ENCODE data around the gene TOR4A.

The TOR4A gene

GRCh38 chr9:137301081-137301947 is 23.8 kb downstream of the TOR4A start:
- Histone ChIP-seq H3K36me3 (ENCODE audit: control insufficient read depth, insufficient read depth, low read length) (no peaks in the 10 kb centered on the region), H3K4me3 (ENCODE audit: low read depth, low read length) (peak overlapping the region; percentile 37), H3K9me3 (ENCODE audit: control insufficient read depth, low read length) (no peaks in the 10 kb centered on the region), H3K4me2 (ENCODE audit: low read length) (peak overlapping the region; percentile 68), H2AFZ (peak overlapping the region; percentile 42), H3K27ac (no peak overlapping the region), H3K9ac (no peak overlapping the region), H3K79me2 (no peaks in the 10 kb centered on the region), H3K27me3 (ENCODE audit: control insufficient read depth, insufficient read depth, low read length) (no peaks in the 10 kb centered on the region), H3K4me1 (no peaks in the 10 kb centered on the region)
- TF ChIP-seq CTCF (IDR thresholded peaks at IDR 0.05) = no peak

- Histone ChIP-seq H2AFZ (peak within 1 kb of the TSS; percentile 42), H3K27me3 (ENCODE audit: control insufficient read depth, insufficient read depth, low read length) (no peaks in the 10 kb centered on the region), H3K4me1 (no peaks in the 10 kb centered on the region), H3K27ac (peak within 1 kb of the TSS; percentile 32), H3K4me3 (ENCODE audit: low read depth, low read length) (peak within 1 kb of the TSS; percentile 37), H3K9ac (no peak within 1 kb of the TSS), H3K4me2 (ENCODE audit: low read length) (peak within 1 kb of the TSS; percentile 68), H3K79me2 (no peaks in the 10 kb centered on the region), H3K9me3 (ENCODE audit: control insufficient read depth, low read length) (no peaks in the 10 kb centered on the region), H3K36me3 (ENCODE audit: control insufficient read depth, insufficient read depth, low read length) (no peaks in the 10 kb centered on the region)
- TF ChIP-seq CTCF (IDR thresholded peaks at IDR 0.05) = no peak
These were observed 24.6 kb downstream of the TOR4A start, which contains the start of gene NRARP for GRCh38 chr9:137302118-137302448. Gene NRARP (minus strand): TSS chr9:137302271. CDS start chr9:137301928, 343 bp downstream.

- Histone ChIP-seq H3K36me3 (ENCODE audit: control insufficient read depth, insufficient read depth, low read length) (no peaks in the 10 kb centered on the region), H3K27ac (peak overlapping the region; percentile 32), H3K9me3 (ENCODE audit: control insufficient read depth, low read length) (no peaks in the 10 kb centered on the region), H3K79me2 (no peaks in the 10 kb centered on the region), H3K4me3 (ENCODE audit: low read depth, low read length) (peak overlapping the region; percentile 37), H3K4me2 (ENCODE audit: low read length) (peak overlapping the region; percentile 44), H3K27me3 (ENCODE audit: control insufficient read depth, insufficient read depth, low read length) (no peaks in the 10 kb centered on the region), H2AFZ (no peak overlapping the region), H3K9ac (no peak overlapping the region), H3K4me1 (no peaks in the 10 kb centered on the region)
- TF ChIP-seq CTCF (IDR thresholded peaks at IDR 0.05) = no peak
These were observed 25.1 kb downstream of the TOR4A start for GRCh38 chr9:137302449-137303150.

- H3K79me2 ChIP-seq = no peaks in the 10 kb centered on the region
- TF ChIP-seq CTCF (IDR thresholded peaks at IDR 0.05) = no peak
- H2AFZ ChIP-seq = no peak overlapping the region
- H3K4me3 ChIP-seq (ENCODE audit: low read depth, low read length) = no peak overlapping the region
- H3K4me1 ChIP-seq = no peaks in the 10 kb centered on the region
- no peaks in the 10 kb centered on the region for H3K27me3 ChIP-seq (ENCODE audit: control insufficient read depth, insufficient read depth, low read length)
- no peak overlapping the region for H3K9ac ChIP-seq
- peak overlapping the region; percentile 44 for H3K4me2 ChIP-seq (ENCODE audit: low read length)
- H3K27ac ChIP-seq = peak overlapping the region; percentile 32
- no peaks in the 10 kb centered on the region for H3K36me3 ChIP-seq (ENCODE audit: control insufficient read depth, insufficient read depth, low read length)
- H3K9me3 ChIP-seq (ENCODE audit: control insufficient read depth, low read length) = no peaks in the 10 kb centered on the region
These were observed 25.8 kb downstream of the TOR4A start for GRCh38 chr9:137303151-137303892.
